NCI-H510A (cell line): Measurements from ENCODE around the gene COL6A5.

ENCODE experiments used
- DNase-seq: peaks from one replicate; lab custom pipeline; 2025; lab: John Stamatoyannopoulos, UW

COL6A5 gene

GRCh38 chr3:130519754-130520153 is 174.3 kb downstream of the COL6A5 start:
- DNase-seq, result no peak

GRCh38 chr3:130522399-130522798 is 176.9 kb downstream of the COL6A5 start:
- DNase-seq, result no peak

DNA sequence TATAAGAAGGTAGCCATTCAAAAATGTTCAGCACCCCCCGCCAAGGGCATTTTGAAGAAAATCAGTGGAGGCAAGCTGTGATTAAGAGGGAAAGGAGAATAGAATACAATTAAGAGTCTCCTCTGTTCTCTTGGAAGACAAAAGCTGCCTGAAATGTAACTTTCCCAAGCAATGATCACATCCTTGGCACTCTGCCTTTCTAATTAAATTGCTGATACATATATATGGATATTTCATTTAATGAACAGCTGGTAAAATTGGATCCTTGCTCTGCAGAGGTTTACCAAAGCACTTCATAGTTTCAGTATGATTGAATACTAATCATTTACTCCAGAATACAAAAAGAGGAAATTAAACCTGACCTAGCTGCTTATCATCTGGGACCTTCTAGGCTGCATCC is 182.0 kb downstream of the COL6A5 start:
- no peak for DNase-seq

GRCh38 chr3:130528120-130528519 is 182.6 kb downstream of the COL6A5 start:
- no peak for DNase-seq

- DNase-seq, result no peak
These were observed 184.2 kb downstream of the COL6A5 start for GRCh38 chr3:130529486-130530215.

DNA sequence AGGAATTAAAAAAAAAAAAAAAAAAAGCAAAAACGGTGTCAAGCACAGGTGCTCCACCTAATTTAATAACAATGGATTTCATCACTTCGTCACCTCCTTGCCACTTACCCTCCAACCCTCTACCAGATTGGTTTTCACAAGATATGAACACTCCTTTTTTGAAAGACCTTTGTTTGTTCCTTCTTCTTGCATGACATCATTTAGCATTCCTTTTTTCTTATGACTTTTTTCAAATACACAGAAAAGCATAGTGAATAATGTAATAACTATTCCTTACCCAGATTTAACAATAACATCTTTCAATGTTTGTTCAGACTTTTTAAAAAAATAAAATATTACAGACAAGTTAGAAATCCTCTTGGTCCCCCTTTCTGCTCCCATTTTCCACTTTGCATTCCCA is 187.8 kb downstream of the COL6A5 start:
- no peak for DNase-seq
